Trophoblast cell (in vitro differentiated cells and primary cell): Measurements from ENCODE around the gene ALK.

Experiments
- DNase-seq, 2 donors: peaks; one replicate each; pipeline ENCODE4 v3.0.0-alpha.2; 2016
- H2AFZ ChIP-seq: 2 replicates; pipeline ENCODE4 v1.6.1; 2013; ENCODE audit warnings: low read length, moderate library complexity, mild to moderate bottlenecking; ENCODE audit not compliant: insufficient read depth, poor library complexity
- H2AK5ac ChIP-seq: 2 replicates; pipeline ENCODE4 v1.6.1; 2013; ENCODE audit warnings: mild to moderate bottlenecking, low read length
- H2BK120ac ChIP-seq: 2 replicates; pipeline ENCODE4 v1.6.1; 2013; ENCODE audit warnings: low read length, mild to moderate bottlenecking, moderate library complexity; ENCODE audit not compliant: insufficient read depth, poor library complexity
- H2BK12ac ChIP-seq: 2 replicates; pipeline ENCODE4 v1.6.1; 2013; ENCODE audit warnings: mild to moderate bottlenecking, low read length, moderate library complexity
- H2BK5ac ChIP-seq: 2 replicates; pipeline ENCODE4 v1.6.1; 2013; ENCODE audit warnings: low read length, low read depth, moderate library complexity, mild to moderate bottlenecking; ENCODE audit not compliant: poor library complexity
- H3K14ac ChIP-seq: 2 replicates; pipeline ENCODE4 v1.6.1; 2013; ENCODE audit warnings: mild to moderate bottlenecking, low read length
- H3K18ac ChIP-seq: 2 replicates; pipeline ENCODE4 v1.6.1; 2013; ENCODE audit warnings: mild to moderate bottlenecking, low read length
- H3K23ac ChIP-seq: 2 replicates; pipeline ENCODE4 v1.6.1; 2013; ENCODE audit warnings: low read length
- H3K27ac ChIP-seq: 2 replicates; pipeline ENCODE4 v1.5.1; 2013; ENCODE audit warnings: low read depth, mild to moderate bottlenecking, inconsistent platforms, low read length, moderate library complexity
- H3K27me3 ChIP-seq: 2 replicates; pipeline ENCODE4 v1.6.1; 2013; ENCODE audit warnings: inconsistent platforms, mild to moderate bottlenecking, low read length, moderate library complexity; ENCODE audit not compliant: insufficient read depth
- H3K36me3 ChIP-seq, 2 experiments: 1 replicate in 1 of 2; 2 replicates in 1 of 2; pipeline ENCODE4 v1.6.1; 2013; ENCODE audit warnings: low read length in 2 of 2, mild to moderate bottlenecking in 2 of 2, moderate library complexity in 1 of 2; ENCODE audit not compliant: insufficient read depth in 2 of 2, control insufficient read depth in 1 of 2
- H3K4ac ChIP-seq: 2 replicates; pipeline ENCODE4 v1.6.1; 2013; ENCODE audit warnings: low read depth, mild to moderate bottlenecking, low read length, moderate library complexity
- H3K4me1 ChIP-seq, 2 experiments: 1 replicate in 1 of 2; 2 replicates in 1 of 2; pipeline ENCODE4 v1.6.1; 2013; ENCODE audit warnings: low read length in 2 of 2, mild to moderate bottlenecking in 2 of 2, moderate library complexity in 1 of 2; ENCODE audit not compliant: insufficient read depth in 2 of 2, control insufficient read depth in 1 of 2
- H3K4me2 ChIP-seq: 2 replicates; pipeline ENCODE4 v1.6.1; 2013; ENCODE audit warnings: inconsistent platforms, mild to moderate bottlenecking, low read length, moderate library complexity
- H3K4me3 ChIP-seq: 2 replicates; pipeline ENCODE4 v1.5.1; 2013; ENCODE audit warnings: mild to moderate bottlenecking, low read depth, low read length, inconsistent platforms
- H3K79me1 ChIP-seq: one replicate; pipeline ENCODE4 v1.6.1; 2013; ENCODE audit warnings: low read length
- H3K79me2 ChIP-seq: 2 replicates; pipeline ENCODE4 v1.6.1; 2013; ENCODE audit warnings: low read length, mild to moderate bottlenecking; ENCODE audit not compliant: control insufficient read depth, insufficient read depth, poor library complexity
- H3K9ac ChIP-seq: 2 replicates; pipeline ENCODE4 v1.6.1; 2013; ENCODE audit warnings: mild to moderate bottlenecking, low read length
- H3K9me3 ChIP-seq: 2 replicates; pipeline ENCODE4 v1.6.1; 2013; ENCODE audit warnings: low read depth, mild to moderate bottlenecking, control low read depth, inconsistent platforms, low read length; ENCODE audit not compliant: insufficient read depth
- H4K12ac ChIP-seq: 2 replicates; pipeline ENCODE4 v1.6.1; 2013; ENCODE audit warnings: low read depth, mild to moderate bottlenecking, low read length, moderate library complexity
- H4K8ac ChIP-seq: 2 replicates; pipeline ENCODE4 v1.6.1; 2013; ENCODE audit warnings: low read depth, mild to moderate bottlenecking, low read length, moderate library complexity
- H4K91ac ChIP-seq: one replicate; pipeline ENCODE4 v1.6.1; 2013; ENCODE audit warnings: low read depth, mild to moderate bottlenecking, low read length, moderate library complexity
- WGBS: extraction: QIAGEN DNeasy Blood & Tissue Kit; methylation state at CpG from one replicate; pipeline ENCODE4 v1.1.7; 2013; ENCODE audit warnings: missing lambda C conversion rate; ENCODE audit not compliant: insufficient read length, insufficient coverage; ENCODE audit errors: extremely low coverage; 5-methylcytosine and 5-hydroxymethylcytosine counted together

Gene ALK

GRCh38 chr2:29719639-29720038 lies 201.7 kb downstream of the ALK start:
- Histone ChIP-seq H4K91ac (no peak overlapping the region), H3K4me1 (no peaks in the 10 kb centered on the region), H3K4ac (no peak overlapping the region), H3K23ac (no peak overlapping the region), H3K18ac (no peak overlapping the region), H2AK5ac (no peak overlapping the region), H3K36me3 (no peaks in the 10 kb centered on the region), H3K9ac (no peak overlapping the region), H3K4me2 (no peak overlapping the region), H3K79me1 (no peaks in the 10 kb centered on the region), H3K79me2 (no peaks in the 10 kb centered on the region), H2BK12ac (no peak overlapping the region), H4K12ac (no peak overlapping the region), H3K9me3 (no peaks in the 10 kb centered on the region), H3K27ac (no peak overlapping the region), H4K8ac (no peak overlapping the region), H3K27me3 (peaks cover 2% of the 10 kb centered on the region), H2AFZ (no peak overlapping the region), H2BK5ac (no peak overlapping the region), H3K4me3 (no peak overlapping the region), H2BK120ac (no peak overlapping the region), H3K14ac (no peak overlapping the region)
- WGBS: no CpG with 5 or more reads among the region's 3 CpGs
- no peak for DNase-seq

GRCh38 chr2:29718076-29718686 lies 203.2 kb downstream of the ALK start:
- no peak overlapping the region for H3K4ac ChIP-seq
- H3K23ac ChIP-seq: no peak overlapping the region
- no peak overlapping the region for H2AFZ ChIP-seq
- no peak overlapping the region for H3K4me3 ChIP-seq
- no peak overlapping the region for H3K18ac ChIP-seq
- H3K27ac ChIP-seq: no peak overlapping the region
- no peak overlapping the region for H3K14ac ChIP-seq
- no peak overlapping the region for H4K8ac ChIP-seq
- peaks cover 2% of the 10 kb centered on the region for H3K27me3 ChIP-seq
- H3K4me1 ChIP-seq: no peaks in the 10 kb centered on the region
- H3K9me3 ChIP-seq: no peaks in the 10 kb centered on the region
- no peak overlapping the region for H4K91ac ChIP-seq
- no peak overlapping the region for H2BK12ac ChIP-seq
- no CpG with 5 or more reads among the region's 5 CpGs for WGBS
- H3K9ac ChIP-seq: no peak overlapping the region
- no peaks in the 10 kb centered on the region for H3K36me3 ChIP-seq
- no peak for DNase-seq
- no peaks in the 10 kb centered on the region for H3K79me1 ChIP-seq
- no peak overlapping the region for H2AK5ac ChIP-seq
- no peak overlapping the region for H2BK5ac ChIP-seq
- H2BK120ac ChIP-seq: no peak overlapping the region
- no peak overlapping the region for H3K4me2 ChIP-seq
- H3K79me2 ChIP-seq: no peaks in the 10 kb centered on the region
- no peak overlapping the region for H4K12ac ChIP-seq

GRCh38 chr2:29715655-29716054 lies 205.7 kb downstream of the ALK start:
- H3K9me3 ChIP-seq: no peaks in the 10 kb centered on the region
- H4K8ac ChIP-seq: no peak overlapping the region
- H2BK5ac ChIP-seq: no peak overlapping the region
- no peak overlapping the region for H3K14ac ChIP-seq
- no peaks in the 10 kb centered on the region for H3K27me3 ChIP-seq
- no peak overlapping the region for H4K91ac ChIP-seq
- 100% methylated on average over 1 of the region's 3 CpGs for WGBS
- no peaks in the 10 kb centered on the region for H3K79me2 ChIP-seq
- no peak overlapping the region for H3K18ac ChIP-seq
- no peak overlapping the region for H2BK12ac ChIP-seq
- H3K36me3 ChIP-seq: no peaks in the 10 kb centered on the region
- no peak overlapping the region for H3K4me2 ChIP-seq
- H2AFZ ChIP-seq: no peak overlapping the region
- H3K4me3 ChIP-seq: no peak overlapping the region
- no peak overlapping the region for H2AK5ac ChIP-seq
- DNase-seq: no peak
- no peak overlapping the region for H3K27ac ChIP-seq
- H2BK120ac ChIP-seq: no peak overlapping the region
- no peak overlapping the region for H3K23ac ChIP-seq
- H3K79me1 ChIP-seq: no peaks in the 10 kb centered on the region
- H3K4me1 ChIP-seq: no peaks in the 10 kb centered on the region
- H4K12ac ChIP-seq: no peak overlapping the region
- no peak overlapping the region for H3K4ac ChIP-seq
- no peak overlapping the region for H3K9ac ChIP-seq

GRCh38 chr2:29714333-29714732 lies 207.1 kb downstream of the ALK start:
- no peaks in the 10 kb centered on the region for H3K27me3 ChIP-seq
- no peak overlapping the region for H2BK5ac ChIP-seq
- H3K4me2 ChIP-seq: no peak overlapping the region
- no peak overlapping the region for H2AK5ac ChIP-seq
- H3K79me2 ChIP-seq: no peaks in the 10 kb centered on the region
- no peak overlapping the region for H2BK12ac ChIP-seq
- H3K79me1 ChIP-seq: no peaks in the 10 kb centered on the region
- H4K91ac ChIP-seq: no peak overlapping the region
- no peaks in the 10 kb centered on the region for H3K9me3 ChIP-seq
- H3K14ac ChIP-seq: no peak overlapping the region
- H4K12ac ChIP-seq: no peak overlapping the region
- H3K36me3 ChIP-seq: no peaks in the 10 kb centered on the region
- no peak overlapping the region for H3K9ac ChIP-seq
- no peak overlapping the region for H3K18ac ChIP-seq
- no peak overlapping the region for H3K23ac ChIP-seq
- no peak for DNase-seq
- H3K27ac ChIP-seq: no peak overlapping the region
- H3K4me3 ChIP-seq: no peak overlapping the region
- H2BK120ac ChIP-seq: no peak overlapping the region
- no peaks in the 10 kb centered on the region for H3K4me1 ChIP-seq
- WGBS: no CpG with 5 or more reads among the region's 4 CpGs
- H2AFZ ChIP-seq: no peak overlapping the region
- no peak overlapping the region for H3K4ac ChIP-seq
- H4K8ac ChIP-seq: no peak overlapping the region
